Tibial nerve (tissue), 4 donors: ENCODE results near the gene SULF2. TPM values are rescaled to one million over a fixed set of nuclear protein-coding genes. Genes with fewer than 3 reads are reported as not detected.

Source experiments
- DNase-seq, 2 donors: peaks; one replicate each; pipeline ENCODE4 v3.0.0-alpha.2; 2019; ENCODE audit warnings: low spot score in 2 of 2
- H3K27ac ChIP-seq, 4 donors: fragments of 200-600 bp; sonication (generic) in 3 of 4; one replicate each; pipeline ENCODE4 v1.5.1; 2017 to 2019; ENCODE audit warnings: mild to moderate bottlenecking in 1 of 4
- H3K27me3 ChIP-seq, 2 donors: fragments of 200-600 bp; sonication (generic) in 1 of 2; one replicate each; pipeline versions ENCODE4 v1.5.1 to v1.6.0; 2017 to 2019
- H3K36me3 ChIP-seq, 3 donors: fragments of 200-600 bp; sonication (generic); one replicate each; pipeline ENCODE4 v1.5.1; 2018 to 2019
- H3K4me1 ChIP-seq, 4 donors: fragments of 200-600 bp; sonication (generic) in 3 of 4; one replicate each; pipeline ENCODE4 v1.5.1; 2017 to 2019
- H3K4me3 ChIP-seq, 4 donors: fragments of 200-600 bp; sonication (generic) in 3 of 4; one replicate each; pipeline ENCODE4 v1.5.1; 2017 to 2019; ENCODE audit warnings: mild to moderate bottlenecking in 1 of 4, moderate library complexity in 1 of 4
- H3K9me3 ChIP-seq, 4 donors: fragments of 200-600 bp; sonication (generic) in 3 of 4; one replicate each; pipeline ENCODE4 v1.5.1; 2017 to 2019
- EP300 ChIP-seq, 2 donors: sonication (generic); formaldehyde crosslinking; IDR thresholded peaks; one replicate each; pipeline ENCODE4 v1.6.1; 2017; ENCODE audit warnings: antibody characterized with exemption in 2 of 2, mild to moderate bottlenecking in 1 of 2
- POLR2A ChIP-seq, 2 donors: fragments of 450-650 bp; IDR thresholded peaks; one replicate each; pipeline ENCODE4 v1.6.1; 2017; ENCODE audit warnings: antibody characterized with exemption in 2 of 2, mild to moderate bottlenecking in 2 of 2, moderate library complexity in 2 of 2
- WGBS, 2 donors: methylation state at CpG; one replicate each; pipeline ENCODE4 v1.1.5; 2018; 5-methylcytosine and 5-hydroxymethylcytosine counted together
- total RNA-seq, 4 donors: library from RNA; depleted of rRNA; stranded (reverse); fragments of >200 nt; gene quantifications; one replicate each; pipeline ENCODE4 v1.1.0, GENCODE V29; 2016
- TF ChIP-seq, protein P1 (sequence below), 5 experiments: fragments of 200-600 bp in 3 of 5; fragments of 450-650 bp in 2 of 5; sonication (generic) in 3 of 5; IDR thresholded peaks; one replicate each; pipeline ENCODE4 v1.5.1; 2016 to 2019; ENCODE audit warnings: antibody characterized with exemption in 5 of 5, mild to moderate bottlenecking in 3 of 5, moderate library complexity in 2 of 5

SULF2 gene
- total RNA-seq, 4 donors from 2014 or later = 40.9 to 75.3 (median 59.8) TPM

DNA sequence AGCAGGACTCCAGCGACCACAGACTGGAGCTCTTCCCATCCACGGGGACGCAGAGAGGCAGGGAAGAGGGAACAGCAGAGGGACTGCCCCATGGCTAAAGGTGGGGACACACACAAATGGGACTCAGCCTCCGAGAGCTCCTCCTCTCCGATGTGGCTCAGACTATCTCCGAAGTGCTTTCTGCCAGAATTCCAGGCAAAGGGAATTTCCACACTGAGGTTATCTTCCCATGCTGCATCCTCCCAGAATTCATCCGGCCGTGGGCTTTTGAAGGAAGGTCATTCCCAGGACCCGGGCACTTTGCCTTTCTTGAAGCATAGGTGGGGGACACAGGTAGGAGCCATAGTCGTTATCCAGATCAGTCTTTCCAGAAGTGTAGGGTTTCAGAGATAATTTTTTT is 67.9 kb downstream of the SULF2 start:
- 75 to 85% methylated on average over 10 of the region's 10 CpGs for WGBS, 2 donors
- H3K27ac ChIP-seq = no peak overlapping the region
- H3K27me3 ChIP-seq = no peaks in the 10 kb centered on the region
- TF ChIP-seq, protein P1, sequence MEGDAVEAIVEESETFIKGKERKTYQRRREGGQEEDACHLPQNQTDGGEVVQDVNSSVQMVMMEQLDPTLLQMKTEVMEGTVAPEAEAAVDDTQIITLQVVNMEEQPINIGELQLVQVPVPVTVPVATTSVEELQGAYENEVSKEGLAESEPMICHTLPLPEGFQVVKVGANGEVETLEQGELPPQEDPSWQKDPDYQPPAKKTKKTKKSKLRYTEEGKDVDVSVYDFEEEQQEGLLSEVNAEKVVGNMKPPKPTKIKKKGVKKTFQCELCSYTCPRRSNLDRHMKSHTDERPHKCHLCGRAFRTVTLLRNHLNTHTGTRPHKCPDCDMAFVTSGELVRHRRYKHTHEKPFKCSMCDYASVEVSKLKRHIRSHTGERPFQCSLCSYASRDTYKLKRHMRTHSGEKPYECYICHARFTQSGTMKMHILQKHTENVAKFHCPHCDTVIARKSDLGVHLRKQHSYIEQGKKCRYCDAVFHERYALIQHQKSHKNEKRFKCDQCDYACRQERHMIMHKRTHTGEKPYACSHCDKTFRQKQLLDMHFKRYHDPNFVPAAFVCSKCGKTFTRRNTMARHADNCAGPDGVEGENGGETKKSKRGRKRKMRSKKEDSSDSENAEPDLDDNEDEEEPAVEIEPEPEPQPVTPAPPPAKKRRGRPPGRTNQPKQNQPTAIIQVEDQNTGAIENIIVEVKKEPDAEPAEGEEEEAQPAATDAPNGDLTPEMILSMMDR (IDR thresholded peaks at IDR 0.05) = no peak
- TF ChIP-seq EP300 (IDR thresholded peaks at IDR 0.05) = no peak
- no peak for TF ChIP-seq POLR2A (IDR thresholded peaks at IDR 0.05)
- peaks cover 0 to 24% (median 0%) of the 10 kb centered on the region in 4 donors for H3K4me1 ChIP-seq
- H3K4me3 ChIP-seq = no peak overlapping the region
- H3K36me3 ChIP-seq = no peaks in the 10 kb centered on the region
- no peak for DNase-seq
- no peaks in the 10 kb centered on the region for H3K9me3 ChIP-seq

DNA sequence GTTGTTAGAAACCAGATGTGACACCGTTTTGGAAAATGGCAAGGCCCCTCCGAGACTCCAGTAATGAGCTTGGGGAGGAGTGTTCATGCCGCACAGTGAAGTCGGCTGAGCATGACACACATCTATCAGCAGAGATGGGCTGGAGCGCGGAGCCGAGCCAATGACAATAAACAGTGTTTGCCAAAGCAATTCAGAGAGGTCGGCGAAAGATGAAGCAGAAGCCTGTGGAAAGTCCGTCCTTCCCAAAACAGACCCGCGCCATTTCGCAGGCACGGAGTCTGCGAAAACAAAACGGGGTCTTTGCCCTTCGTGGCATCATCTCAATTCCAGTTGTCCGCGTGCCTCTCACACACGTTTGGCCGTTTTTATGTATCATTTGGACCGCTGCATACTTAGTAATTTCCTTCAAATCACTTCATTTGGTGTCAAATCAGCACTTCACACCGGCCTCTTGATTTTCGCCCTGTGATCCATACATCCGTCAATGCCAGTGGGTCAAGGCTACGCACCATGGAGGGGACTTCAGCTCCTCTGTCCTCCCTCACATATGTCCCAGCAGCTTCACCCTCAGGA is 71.3 kb downstream of the SULF2 start:
- Histone ChIP-seq H3K9me3 (no peaks in the 10 kb centered on the region), H3K4me1 (peaks cover 0 to 5% (median 0%) of the 10 kb centered on the region in 4 donors), H3K27ac (peak overlapping the region in 1 of 4 donors; percentile 8), H3K36me3 (no peaks in the 10 kb centered on the region), H3K27me3 (no peaks in the 10 kb centered on the region), H3K4me3 (no peak overlapping the region)
- TF ChIP-seq POLR2A (IDR thresholded peaks at IDR 0.05) (no peak), EP300 (IDR thresholded peaks at IDR 0.05) (peak in 1 of 2 donors; percentile 18)
- WGBS, 2 donors = 66 to 70% methylated on average over 26 of the region's 26 CpGs
- peak; percentile 61 to 66 for DNase-seq

DNA sequence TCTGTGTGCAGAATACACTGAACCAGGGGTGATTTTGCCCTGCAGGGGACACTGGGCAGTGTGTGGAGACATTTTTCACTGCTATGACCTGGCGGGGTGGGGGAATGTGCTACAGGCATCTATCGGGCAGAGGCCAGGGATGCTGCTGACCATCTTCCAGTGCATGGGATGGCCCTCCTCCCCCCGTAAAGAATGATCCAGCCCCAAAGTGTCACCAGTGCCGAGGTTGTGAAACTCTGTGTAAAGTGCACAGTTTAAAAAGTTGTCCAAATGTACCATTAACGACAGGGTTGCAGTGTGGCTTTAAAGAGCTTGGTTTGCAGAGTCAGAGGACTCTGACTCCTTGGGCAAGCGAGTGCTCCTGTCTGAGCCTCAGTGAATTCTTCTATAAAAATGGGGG is 72.1 kb downstream of the SULF2 start:
- no peaks in the 10 kb centered on the region for H3K27me3 ChIP-seq
- H3K36me3 ChIP-seq = no peaks in the 10 kb centered on the region
- TF ChIP-seq POLR2A (IDR thresholded peaks at IDR 0.05) = no peak
- no peak for TF ChIP-seq EP300 (IDR thresholded peaks at IDR 0.05)
- TF ChIP-seq, protein P1 (IDR thresholded peaks at IDR 0.05) = no peak
- no peaks in the 10 kb centered on the region for H3K9me3 ChIP-seq
- DNase-seq = no peak
- H3K4me3 ChIP-seq = no peak overlapping the region
- peaks cover 0 to 5% (median 0%) of the 10 kb centered on the region in 4 donors for H3K4me1 ChIP-seq
- WGBS, 2 donors = 82 to 84% methylated on average over 6 of the region's 6 CpGs
- peak overlapping the region in 1 of 4 donors; percentile 28 for H3K27ac ChIP-seq

DNA sequence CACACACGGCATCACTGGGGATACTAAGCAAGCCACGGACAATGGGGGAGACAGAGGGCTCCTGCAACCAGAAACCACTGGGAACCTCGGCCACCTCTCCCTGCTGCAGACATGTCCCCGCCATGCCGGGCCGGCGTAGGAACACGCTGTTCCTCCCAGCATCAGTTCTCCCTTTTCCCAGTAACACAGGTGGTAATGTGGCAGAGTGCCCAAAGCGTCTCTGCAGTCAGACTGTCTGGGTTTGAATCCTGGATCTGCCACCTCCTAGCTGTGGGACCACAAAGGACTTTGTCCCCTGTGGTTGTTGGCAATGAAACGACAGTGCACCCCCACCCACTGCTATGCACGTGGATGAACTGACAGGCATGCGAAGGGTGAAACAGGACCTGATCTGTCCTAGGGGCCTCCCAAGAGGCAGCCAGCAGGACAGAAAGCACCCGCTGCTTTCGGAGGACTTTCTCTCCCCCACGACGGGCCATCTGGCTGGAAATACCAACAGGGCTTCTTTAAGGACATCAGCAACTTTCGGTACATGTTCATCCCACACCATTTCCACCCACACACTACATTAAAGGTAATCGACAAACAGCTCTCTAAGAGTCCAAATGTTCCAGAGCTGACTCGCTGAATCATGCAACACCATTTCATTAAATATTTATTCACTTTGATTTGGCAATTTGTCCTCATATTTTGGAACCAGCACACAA is 74.1 kb downstream of the SULF2 start:
- no peak for DNase-seq
- H3K4me3 ChIP-seq = no peak overlapping the region
- TF ChIP-seq, protein P1 (IDR thresholded peaks at IDR 0.05) = no peak
- no peak for TF ChIP-seq POLR2A (IDR thresholded peaks at IDR 0.05)
- no peak for TF ChIP-seq EP300 (IDR thresholded peaks at IDR 0.05)
- H3K27me3 ChIP-seq = no peaks in the 10 kb centered on the region
- no peak overlapping the region for H3K27ac ChIP-seq
- H3K9me3 ChIP-seq = no peaks in the 10 kb centered on the region
- WGBS, 2 donors = 68 to 73% methylated on average over 17 to 19 of the region's 19 CpGs
- H3K4me1 ChIP-seq = peaks cover 0 to 5% (median 0%) of the 10 kb centered on the region in 4 donors
- no peaks in the 10 kb centered on the region for H3K36me3 ChIP-seq

DNA sequence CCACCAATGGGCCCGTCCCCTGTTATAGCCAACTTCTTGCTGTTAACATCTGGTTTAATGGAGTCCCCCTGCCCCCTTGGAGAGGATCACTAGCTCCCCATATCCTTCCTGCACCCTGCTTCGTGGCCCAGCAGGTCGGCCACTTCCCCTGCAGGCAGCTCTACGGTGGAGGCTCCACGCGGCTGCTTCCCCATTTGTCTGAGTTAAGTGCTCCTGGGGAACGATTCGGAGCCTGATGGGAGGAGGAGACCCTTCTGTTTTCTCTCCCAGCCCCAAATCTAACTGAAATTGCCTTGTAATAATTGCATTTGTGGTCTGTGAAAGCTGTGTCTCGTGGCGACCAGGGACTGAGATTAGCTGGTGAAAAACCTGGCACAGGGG is 74.6 kb downstream of the SULF2 start:
- Histone ChIP-seq H3K4me3 (no peak overlapping the region), H3K9me3 (no peaks in the 10 kb centered on the region), H3K27ac (no peak overlapping the region), H3K36me3 (no peaks in the 10 kb centered on the region), H3K27me3 (no peaks in the 10 kb centered on the region), H3K4me1 (peaks cover 0 to 5% (median 0%) of the 10 kb centered on the region in 4 donors)
- WGBS, 2 donors = 68 to 75% methylated on average over 10 of the region's 10 CpGs
- TF ChIP-seq, protein P1 (IDR thresholded peaks at IDR 0.05) = no peak
- TF ChIP-seq POLR2A (IDR thresholded peaks at IDR 0.05) (no peak), EP300 (IDR thresholded peaks at IDR 0.05) (no peak)
- no peak for DNase-seq
